NCI-H510A treated with DMSO at 0.1 percent for 48 hours (cell line): ENCODE measurements around the gene PDE5A.

Experiments used
- DNase-seq: peaks from one replicate; lab custom pipeline; 2025; lab: John Stamatoyannopoulos, UW

Gene PDE5A

DNA sequence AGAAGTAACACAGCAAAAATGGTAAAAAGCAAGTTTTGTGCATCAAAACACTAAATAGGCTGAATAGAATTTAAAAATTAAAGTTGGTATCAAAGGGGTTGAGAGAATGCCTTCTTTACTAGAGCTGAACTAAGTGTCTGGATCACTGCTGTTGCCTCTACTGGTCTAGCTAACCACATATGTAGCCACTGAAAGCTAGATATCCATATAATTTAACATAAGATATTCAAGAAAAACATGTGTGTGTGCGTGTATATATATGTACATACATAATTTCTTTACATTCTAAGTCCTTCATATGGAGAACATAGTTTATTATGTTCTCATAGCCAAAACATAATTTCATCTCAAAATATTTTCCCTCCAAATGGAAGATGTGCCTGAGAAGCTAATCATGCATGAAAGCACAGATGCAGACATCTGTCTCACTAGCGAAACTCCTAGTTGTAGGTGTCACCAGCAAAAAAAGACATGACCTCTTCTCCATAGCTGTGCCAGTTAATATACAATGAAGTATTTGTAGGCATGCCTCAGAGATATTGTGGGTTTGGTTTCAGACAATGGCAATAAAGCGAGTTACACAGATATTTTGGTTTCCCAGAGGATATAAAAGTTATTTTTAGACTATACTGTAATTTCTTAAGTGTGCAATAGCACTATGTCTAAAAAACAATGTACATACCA lies 47.3 kb downstream of the PDE5A start:
- DNase-seq, result no peak

DNA sequence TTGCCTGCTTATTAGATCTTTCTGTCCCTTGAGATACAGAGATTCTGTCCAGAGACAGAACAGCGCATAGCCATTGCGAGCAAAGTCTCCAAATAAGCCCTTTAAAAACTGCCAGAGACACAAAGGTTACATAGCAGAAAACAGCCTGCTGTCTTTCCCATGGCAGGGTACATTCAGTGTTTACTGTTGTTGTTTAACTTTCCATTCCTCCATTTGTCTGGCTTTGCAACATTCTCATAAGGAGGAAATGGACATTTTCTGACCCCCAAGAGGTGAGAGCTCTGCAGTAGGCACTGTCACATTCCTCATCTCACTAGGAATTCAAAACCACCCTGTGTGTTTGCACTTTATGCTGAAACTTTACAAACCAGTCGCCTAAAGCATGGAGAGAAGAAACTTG lies 48.3 kb downstream of the PDE5A start:
- DNase-seq, result no peak

DNA sequence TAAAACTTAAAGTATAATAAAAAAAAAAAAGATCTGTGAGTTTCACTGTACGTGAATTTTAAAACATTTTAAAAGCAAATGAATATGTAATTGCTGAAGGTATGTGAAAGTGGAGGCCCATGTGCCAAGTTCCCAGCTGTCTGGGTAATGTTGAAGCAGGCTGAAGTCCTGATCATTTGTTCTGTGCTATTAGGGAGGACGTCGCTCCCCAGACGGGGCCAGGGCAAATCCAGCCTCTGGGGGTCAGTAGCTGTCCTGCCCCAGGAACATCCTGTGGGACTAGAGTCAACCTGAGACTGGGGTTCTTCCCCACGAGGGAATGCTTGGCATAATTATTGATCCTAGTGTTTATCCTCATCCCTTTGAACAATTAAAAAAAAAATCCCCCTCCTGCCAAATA lies 48.8 kb downstream of the PDE5A start:
- no peak for DNase-seq

DNA sequence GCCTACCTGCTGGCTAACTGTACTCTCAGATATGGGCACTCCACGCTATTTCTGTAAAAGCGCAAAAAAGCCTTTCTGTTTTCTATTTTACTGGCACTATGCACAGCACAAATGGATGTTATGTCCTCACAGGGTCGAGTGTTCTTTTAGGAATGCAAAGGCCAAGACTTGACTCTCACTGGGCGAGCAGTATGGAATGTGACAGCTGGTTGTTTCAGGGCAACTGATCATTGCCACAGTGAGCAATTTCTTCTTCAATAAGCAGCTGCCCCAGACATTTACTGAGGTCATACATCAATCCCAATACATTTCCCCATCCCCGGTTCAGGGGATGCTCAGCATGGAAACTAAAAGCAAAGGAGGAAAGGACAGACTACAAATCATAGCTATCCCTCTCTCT lies 58.2 kb downstream of the PDE5A start:
- DNase-seq, result no peak

DNA sequence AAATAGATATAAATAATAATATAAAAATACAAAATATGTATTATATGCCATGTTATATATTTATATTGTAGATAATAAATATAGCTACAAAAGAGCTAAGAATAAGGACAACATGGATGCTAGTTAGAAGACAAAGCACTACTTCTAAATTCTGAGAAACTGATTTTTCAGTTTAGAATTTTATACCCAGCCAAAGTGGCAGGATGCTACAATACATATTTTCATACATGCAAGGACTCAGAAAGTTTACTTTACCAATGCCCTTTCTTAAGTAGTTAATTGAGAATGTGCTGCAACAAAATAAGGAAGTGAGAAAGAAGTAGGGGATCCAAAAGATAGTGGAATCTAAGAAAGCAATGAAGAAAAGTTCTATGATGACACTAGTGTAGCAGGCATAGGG lies 64.5 kb downstream of the PDE5A start:
- DNase-seq, result no peak

DNA sequence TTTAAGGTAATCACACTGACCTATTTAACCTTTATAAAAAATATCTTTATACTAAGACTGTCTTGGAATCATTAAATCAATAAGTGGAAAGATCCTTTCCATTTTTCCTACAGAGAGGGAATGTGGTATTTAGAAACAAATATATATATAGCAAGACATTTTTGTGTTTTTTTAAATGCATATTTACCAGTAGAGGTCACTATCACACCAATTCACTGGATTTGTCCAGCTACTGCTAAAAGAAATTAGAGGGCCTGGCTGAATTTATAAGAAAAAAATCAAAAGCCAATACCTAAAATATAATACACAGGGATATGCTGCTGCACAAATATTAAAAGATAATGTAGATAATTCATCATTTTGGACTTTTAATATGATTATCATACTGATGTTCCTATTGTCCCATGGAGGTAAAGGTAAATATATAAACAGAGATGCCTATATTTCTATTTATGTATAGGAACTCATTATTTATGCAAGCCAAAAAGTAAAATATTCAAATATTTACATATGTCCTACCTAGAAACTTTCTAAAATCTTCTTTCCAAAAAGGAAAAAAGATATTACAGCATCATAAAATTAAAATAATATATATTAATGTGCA lies 69.5 kb downstream of the PDE5A start:
- peak; percentile 45 for DNase-seq

DNA sequence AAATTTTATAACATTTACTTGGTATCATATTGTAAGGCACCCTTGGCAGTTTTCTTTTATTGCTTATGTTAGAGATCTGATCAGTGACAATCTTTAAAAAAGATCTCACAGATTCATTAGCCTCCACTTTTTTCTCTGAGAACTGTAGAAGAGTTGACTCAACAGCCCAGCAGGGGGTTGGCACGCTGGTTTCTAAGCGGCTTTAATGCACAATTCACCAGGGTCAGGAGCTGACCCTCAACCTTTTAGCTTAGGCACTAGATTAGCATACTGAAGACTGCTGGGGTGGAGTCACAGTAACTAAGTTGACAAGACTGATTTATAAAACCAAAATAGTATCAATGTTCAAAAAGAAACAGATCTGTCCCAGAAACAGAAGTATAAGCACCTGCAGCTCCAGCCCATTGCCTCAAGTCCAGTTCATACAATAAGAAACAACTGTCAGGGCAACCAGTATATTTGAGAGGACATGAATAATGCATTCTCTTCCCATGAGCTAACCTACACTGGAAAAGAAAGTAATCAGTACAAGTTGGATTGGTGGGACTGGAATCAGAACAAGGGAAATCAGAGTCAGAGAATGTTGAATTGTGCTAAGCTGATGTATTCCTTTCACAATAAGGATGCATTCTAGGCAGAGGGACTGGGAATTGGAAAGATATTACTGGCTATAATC lies 77.6 kb downstream of the PDE5A start:
- DNase-seq, result no peak

DNA sequence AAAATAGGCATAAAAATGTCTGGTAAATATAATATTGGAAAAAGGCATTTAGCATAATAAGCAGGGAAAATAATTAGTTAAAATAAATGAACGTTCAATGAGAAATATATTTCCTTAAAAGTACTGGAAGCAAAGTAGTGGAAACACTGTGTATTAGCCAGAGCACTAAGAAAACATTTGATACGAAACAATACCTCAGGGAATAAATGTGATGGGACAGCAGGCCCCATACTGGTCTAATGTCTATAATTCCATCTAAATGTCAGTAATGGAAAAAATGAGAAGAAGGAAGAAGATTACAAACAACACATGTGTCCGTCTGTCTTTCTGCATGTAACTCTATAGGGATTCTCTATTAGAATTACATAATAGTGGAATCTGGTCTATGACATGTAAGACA lies 79.0 kb downstream of the PDE5A start:
- no peak for DNase-seq

DNA sequence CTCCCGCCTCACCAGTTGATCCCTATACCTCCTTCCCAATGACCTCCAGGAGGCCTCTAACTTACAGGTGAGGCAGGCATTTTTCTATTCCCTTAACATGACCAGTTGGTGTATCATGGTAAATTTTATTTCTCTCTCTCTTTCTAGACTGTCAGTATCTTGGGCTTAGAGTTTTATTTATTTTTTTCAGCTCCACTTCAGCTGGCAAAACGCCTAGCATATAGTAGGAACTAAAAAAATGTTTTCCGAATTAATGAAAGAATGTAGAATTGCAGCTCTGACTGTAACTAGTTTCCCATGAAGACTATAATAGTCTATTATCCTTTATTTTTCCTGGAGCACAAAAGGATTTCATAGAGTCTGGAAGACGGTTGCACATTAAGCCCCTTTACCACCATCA lies 84.8 kb downstream of the PDE5A start:
- DNase-seq, result no peak

DNA sequence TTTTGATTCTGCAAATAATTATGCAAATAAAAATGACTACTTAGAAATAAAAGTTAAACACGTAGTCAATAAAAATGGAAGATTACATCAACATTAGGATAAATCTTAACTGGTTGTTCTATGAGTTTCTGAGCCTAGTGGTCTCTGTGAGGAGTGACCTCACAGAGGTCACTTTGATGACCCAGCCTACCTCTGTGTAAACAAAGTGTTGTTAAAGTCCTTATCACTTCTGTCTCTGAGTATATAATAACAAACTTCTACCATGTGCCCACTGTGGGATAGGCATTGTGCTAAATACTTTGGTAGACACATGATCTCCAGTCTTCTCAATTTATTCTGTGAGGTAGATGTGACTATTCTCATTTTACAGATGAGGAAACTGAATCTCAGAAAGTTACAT lies 85.4 kb downstream of the PDE5A start:
- DNase-seq, result no peak

DNA sequence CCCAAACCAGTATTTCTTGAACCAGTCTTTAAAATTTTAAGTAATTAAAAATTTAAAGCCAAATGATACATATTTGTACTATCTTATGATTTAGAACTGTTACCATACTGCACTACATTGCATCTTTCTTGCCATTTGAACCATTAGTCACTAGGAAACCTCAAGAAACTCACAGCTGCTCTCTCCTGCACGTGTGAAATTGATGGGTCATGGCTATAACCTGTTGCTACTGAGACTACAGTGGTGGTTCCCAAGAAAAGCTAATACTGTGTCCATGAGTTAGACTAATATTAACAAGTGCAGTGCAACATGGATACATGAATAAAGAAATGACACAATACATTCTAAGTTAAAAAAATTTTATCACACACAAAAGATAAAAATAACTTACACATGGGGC lies 88.4 kb downstream of the PDE5A start:
- DNase-seq, result no peak

DNA sequence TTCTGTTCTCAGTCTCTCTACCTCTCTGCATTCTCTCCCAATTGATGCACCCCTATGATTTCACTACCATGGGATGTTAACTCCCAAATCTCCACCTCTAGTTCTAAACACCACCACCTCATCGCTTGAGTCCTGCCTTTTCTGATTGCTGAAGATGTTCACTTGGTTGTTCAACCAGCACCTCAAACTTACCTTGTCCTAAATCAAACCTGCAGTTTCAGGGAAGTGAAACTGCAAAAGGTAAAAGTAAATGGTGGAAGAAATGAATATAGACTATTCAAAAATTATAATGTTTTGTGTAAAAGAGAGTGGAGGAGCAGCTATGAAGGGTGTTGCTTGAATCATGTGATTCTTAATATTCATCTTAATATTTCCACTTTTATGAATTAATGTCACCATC lies 91.0 kb downstream of the PDE5A start:
- no peak for DNase-seq

DNA sequence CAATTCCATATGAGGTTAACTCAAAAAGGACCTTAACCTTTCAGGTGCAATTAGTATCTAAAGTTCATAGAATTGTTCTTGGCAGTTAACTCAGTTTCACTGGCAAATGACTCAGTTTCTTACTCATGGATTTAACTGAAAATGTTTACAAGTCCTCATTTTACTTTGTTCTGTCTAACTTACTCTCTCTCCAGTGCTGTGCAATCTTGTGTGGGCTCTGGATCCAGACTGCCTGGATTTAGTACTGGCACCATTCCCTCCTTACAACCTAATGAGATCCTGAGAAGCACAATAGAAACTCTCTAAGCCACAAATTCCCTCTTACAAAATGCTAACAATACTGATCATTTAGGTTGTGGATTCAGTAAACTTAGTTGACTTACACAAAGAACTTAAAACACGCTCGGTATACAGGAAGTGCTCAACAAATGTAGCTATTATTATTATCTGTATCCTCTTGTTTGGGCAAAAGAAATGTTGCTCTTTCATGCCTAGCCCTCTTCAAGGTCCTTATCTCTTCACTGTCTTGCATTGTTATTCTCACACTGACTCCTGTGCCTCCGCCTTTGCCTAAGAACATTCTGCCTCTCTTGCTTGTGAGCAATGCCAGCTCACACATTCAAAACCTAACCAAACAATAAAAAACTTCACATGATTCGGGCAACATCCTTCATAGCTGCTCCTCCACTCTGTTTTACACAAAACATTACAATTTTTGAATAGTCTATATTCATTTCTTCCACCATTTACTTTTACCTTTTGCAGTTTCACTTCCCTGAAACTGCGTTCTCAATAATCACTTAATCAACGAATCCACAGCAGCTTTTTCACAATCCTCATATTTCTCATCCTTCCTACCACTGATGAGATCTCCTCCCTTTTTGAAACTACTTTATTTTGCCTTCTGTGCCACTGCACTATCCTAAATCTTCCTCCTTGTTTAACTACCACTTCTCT lies 91.8 kb downstream of the PDE5A start:
- DNase-seq, result no peak

DNA sequence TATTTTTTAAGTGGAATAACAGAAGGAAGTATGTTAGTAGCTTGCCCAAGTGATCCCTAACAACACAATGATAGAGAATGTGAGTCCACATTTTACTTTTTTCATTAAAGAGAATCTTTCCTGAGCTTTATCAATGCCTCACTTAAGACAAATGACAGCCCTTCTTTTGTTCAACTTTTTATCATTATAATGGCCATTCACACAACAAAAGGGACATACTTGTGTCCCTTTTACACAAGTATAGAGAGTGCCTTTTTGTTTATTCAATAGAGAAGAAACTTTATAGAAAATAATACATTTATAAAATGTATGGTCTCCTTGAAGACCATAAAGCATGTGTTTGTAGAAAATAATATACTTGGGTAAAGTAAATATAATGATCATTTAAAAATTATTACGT lies 96.3 kb downstream of the PDE5A start:
- DNase-seq, result no peak

DNA sequence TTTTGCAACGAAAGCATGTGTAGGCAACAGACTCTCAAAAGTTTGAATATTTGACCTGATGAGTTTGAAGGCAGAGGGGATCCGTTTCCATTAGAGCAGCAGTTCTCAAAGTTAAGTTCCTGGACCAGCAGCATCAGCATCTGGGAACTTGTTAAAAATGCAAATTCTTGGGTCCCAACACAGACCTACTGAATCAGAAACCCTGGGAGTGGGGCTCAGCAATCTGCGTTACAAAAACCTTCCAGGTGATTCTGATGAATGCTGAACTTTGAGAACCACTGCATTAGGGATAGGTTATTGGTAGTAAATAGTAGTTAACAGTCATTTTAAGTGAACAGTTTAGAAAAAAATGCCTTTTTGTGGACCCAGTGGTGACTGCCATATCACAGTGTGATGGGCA lies 98.8 kb downstream of the PDE5A start:
- no peak for DNase-seq

DNA sequence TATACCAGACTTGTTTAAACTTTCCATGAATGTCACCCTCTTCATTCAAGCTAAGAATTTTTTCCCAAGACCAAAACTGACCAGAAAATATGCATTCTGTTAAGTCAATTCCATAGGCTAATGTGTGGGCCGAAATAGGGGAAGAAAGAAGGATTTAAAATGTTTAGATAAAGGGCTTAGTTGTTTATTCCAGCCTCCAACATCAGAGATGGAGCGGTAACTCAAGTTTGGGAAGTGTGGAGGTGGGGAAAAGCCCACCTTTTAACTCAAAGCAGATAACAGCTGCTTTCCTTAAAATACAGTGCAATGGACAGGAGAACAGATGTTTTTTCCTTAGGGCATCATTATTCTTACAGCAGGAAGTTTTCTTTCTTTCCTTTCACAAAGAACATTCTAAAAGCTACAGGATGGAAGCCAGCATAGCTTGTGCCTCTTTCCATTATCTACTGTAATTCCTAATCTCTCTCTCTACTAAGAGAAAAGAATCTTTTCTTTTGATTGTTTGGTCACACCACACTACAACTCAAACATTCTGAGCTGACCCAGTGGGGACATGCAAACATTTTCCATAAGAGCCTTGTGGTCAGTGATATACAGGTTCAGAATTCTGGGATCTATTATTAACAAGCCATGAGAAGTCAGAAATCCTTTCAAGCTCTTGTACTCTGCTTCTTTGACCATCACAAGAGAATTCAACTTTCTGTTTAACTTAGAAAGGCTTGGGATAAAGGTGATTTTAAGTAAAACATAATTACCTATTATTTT lies 101.6 kb downstream of the PDE5A start:
- no peak for DNase-seq

DNA sequence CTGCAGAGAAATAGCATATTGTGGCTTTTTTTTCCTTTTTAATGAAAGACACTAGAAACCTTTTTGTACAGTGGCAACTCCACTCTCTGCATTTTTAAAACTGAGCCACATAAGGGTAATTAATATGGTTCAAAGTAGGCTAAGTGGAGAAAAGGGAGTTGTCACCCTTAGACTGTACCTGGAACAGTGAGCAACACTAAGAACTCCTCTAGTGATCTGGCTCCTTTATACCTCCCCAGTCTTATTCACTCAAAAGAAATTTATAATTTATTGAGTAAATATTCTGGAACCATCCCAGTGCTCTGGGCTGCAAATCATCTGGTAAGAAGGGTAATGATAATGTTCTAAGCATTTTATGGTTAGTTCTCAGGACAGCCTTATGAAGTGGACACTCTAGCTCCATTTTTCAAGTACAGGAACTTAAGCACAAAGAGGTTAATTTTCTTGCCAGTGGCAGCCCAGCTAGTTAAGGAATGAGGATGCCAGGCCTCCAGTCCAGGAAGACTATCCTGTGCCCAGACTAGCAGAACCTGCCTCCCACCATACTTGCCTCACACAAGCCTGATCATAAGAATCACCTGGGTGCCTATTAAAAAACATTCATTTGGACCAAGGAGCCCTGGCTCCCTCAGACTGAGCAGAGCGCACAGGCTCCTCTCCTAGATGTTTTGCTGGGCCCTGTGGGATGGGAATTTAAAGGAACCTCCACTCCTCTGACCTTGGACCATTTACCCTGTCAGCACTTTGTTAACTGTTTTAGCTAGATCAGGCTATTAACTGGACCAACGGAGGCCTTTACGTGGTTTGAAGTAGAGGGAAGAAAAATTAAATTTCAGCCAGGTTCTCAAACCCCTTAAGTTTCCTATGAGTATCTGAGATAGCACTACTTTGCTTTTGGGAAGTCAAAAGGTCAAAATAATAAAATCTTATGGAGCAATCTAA lies 102.6 kb downstream of the PDE5A start:
- DNase-seq, result no peak

DNA sequence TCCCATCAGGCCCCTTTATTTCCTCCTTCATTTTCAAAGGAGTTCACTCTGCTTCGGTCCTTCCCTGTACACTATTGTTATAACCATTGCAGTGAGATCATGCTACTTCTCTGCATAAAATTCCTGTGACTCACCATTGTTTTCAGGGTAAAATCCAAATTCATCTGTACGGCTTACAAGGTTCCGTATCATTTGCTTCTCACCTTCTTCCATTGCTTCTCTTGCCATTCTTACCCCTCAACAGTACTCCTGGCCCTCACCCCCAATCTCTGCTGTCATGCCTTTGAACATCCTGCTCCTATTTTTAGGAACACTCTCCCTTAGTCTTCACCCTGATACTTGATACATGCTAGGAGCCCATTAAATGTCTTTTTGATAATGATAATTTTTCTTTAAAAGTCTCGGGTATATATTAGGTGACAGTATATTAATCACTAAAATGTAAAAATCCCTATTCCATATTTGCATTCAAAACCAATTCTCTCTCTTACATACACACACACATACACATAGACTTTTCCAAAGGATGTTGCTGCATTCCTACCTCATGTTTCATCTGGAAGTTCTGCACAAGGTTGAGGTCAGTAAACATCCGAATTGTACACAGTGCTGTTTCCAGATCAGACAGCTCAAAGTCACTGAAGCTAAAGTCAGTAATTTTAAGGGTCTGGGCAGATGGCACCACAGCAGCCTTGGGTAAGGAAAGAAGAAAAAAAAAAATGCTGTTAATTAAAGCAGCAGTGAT lies 103.4 kb downstream of the PDE5A start:
- DNase-seq, result no peak

DNA sequence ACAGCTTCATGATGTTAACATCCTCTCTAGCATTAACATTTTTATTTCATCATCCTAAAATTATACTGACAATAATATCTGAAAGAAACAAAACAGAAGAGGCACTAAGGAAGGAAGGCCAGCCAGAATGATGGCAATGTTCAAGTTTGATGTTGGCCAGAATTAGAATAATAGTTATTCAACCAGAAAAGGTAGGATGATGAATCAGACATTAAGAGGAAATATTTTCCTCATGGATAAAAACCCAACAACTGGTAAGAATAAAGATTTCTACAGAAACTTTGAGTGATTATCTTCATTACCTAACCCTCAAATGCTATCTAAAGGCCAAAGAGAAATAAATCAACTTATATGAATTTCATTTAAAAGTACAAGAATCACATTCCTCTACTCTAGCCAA lies 105.2 kb downstream of the PDE5A start:
- DNase-seq, result no peak

DNA sequence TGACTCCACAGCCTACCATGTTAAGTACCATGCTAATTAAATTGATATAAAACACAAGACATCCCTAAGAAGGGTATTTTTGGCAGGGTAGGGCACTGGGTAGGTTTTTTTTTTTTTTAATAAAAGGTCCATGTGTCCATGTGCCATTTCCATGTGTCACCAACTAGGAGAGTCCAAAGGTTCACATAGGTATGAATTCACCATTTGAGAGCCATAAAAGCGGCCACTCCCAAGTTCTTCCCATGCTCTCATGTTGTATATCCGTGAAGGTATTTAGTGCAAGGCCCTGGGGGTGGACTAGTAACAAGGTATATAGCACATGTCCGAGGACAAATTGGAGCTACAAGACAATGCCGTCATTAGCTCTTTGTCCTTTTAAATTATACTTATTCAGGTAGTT lies 107.3 kb downstream of the PDE5A start:
- DNase-seq, result no peak
